ENCODE data around the gene TMEM132A.

DNA sequence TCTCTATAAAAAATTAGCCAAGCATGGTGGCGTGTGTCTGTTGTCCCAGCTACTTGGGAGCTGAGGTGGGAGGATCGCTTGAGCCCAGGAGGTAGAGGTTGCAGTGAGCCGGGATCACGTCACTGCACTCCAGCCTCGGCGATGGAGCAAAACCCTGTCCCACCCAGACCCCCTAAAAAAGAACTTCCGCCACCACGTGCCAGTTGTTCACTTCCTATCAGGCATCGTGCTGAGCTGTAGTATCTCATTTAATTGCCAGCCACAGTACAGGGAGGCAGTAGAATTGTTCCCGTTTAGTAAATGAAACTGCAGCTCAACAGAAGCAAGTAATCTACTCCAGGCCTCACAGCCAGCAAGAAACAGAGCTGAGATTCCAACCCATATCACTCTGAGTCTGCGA is 3.0 kb upstream of the TMEM132A start:
- TF ChIP-seq, protein P1, sequence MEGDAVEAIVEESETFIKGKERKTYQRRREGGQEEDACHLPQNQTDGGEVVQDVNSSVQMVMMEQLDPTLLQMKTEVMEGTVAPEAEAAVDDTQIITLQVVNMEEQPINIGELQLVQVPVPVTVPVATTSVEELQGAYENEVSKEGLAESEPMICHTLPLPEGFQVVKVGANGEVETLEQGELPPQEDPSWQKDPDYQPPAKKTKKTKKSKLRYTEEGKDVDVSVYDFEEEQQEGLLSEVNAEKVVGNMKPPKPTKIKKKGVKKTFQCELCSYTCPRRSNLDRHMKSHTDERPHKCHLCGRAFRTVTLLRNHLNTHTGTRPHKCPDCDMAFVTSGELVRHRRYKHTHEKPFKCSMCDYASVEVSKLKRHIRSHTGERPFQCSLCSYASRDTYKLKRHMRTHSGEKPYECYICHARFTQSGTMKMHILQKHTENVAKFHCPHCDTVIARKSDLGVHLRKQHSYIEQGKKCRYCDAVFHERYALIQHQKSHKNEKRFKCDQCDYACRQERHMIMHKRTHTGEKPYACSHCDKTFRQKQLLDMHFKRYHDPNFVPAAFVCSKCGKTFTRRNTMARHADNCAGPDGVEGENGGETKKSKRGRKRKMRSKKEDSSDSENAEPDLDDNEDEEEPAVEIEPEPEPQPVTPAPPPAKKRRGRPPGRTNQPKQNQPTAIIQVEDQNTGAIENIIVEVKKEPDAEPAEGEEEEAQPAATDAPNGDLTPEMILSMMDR (IDR thresholded peaks at IDR 0.05), result no peak
- TF ChIP-seq POLR2AphosphoS5 (IDR thresholded peaks at IDR 0.05), result no peak
- no peak for TF ChIP-seq POLR2A (IDR thresholded peaks at IDR 0.05)
- no peak for TF ChIP-seq EP300 (IDR thresholded peaks at IDR 0.05)

All from gastroesophageal sphincter (tissue), 3 donors.